Panc1 (cell line): ENCODE measurements around the gene E4F1. TPM values are rescaled to one million over a fixed set of nuclear protein-coding genes. Genes with fewer than 3 reads are reported as not detected.
"Not testable (repeated sequence)": the region's sequence is repeated elsewhere in the genome, so short reads cannot be mapped to it uniquely, and the experiment has no call there.

Experiments
- ATAC-seq: fragments of 200-7000 bp; cut with Tn5 transposase; 2 replicates; pipeline ENCODE4 v1.9.1; 2020; ENCODE audit warnings: mild to moderate bottlenecking, moderate library complexity
- BruUV-seq: library from RNA; stranded (reverse); fragments of 400-500 nt; replicated peaks from 2 replicates; lab custom pipeline; 2021; lab: Mats Ljungman, UMichigan
- CTCF ChIA-PET: fragments of 300-600 bp; sonication (Branson Sonifier 250); formaldehyde crosslinking; loops from one replicate; lab custom pipeline; 2022; ENCODE audit warnings: antibody characterized with exemption; lab: Charles Lee
- POLR2A ChIA-PET: fragments of 300-600 bp; sonication (Branson Sonifier 250); formaldehyde crosslinking; loops from one replicate; lab custom pipeline; 2022; ENCODE audit warnings: antibody characterized with exemption; lab: Charles Lee
- DNase-seq: peaks from one replicate; pipeline ENCODE4 v3.0.0-alpha.2; 2010; ENCODE audit warnings: low read depth, low spot score
- H3K27ac ChIP-seq: 2 replicates; pipeline ENCODE4 v1.5.1; 2011; ENCODE audit warnings: mild to moderate bottlenecking, low read length, inconsistent platforms
- H3K27me3 ChIP-seq: fragments of 200-500 bp; sonication (Bioruptor generic); 2 replicates; pipeline ENCODE4 v1.6.0; 2014; ENCODE audit warnings: low read length, inconsistent platforms; ENCODE audit not compliant: control insufficient read depth, insufficient read depth
- H3K36me3 ChIP-seq: fragments of 200-500 bp; sonication (Bioruptor generic); 2 replicates; pipeline ENCODE4 v1.5.1; 2014; ENCODE audit warnings: inconsistent platforms, mild to moderate bottlenecking, low read length, moderate library complexity; ENCODE audit not compliant: control insufficient read depth, insufficient read depth
- H3K4me1 ChIP-seq: 2 replicates; pipeline ENCODE4 v1.5.1; 2011; ENCODE audit warnings: inconsistent platforms, mild to moderate bottlenecking, low read length, moderate library complexity; ENCODE audit not compliant: control insufficient read depth, insufficient read depth
- H3K4me3 ChIP-seq, 2 experiments: 2 replicates each; pipeline ENCODE4 v1.5.1; 2011 to 2012; ENCODE audit warnings: low read depth in 2 of 2, low read length in 2 of 2, mild to moderate bottlenecking in 2 of 2, inconsistent platforms in 1 of 2, moderate library complexity in 1 of 2
- H3K9me3 ChIP-seq: fragments of 200-500 bp; sonication (Bioruptor generic); 2 replicates; pipeline ENCODE4 v1.5.1; 2014; ENCODE audit warnings: low read depth, mild to moderate bottlenecking, inconsistent platforms, low read length, moderate library complexity; ENCODE audit not compliant: control insufficient read depth, insufficient read depth
- CTCF ChIP-seq: fragments of 450-650 bp; IDR thresholded peaks from 2 replicates; pipeline ENCODE4 v1.5.1; 2017; ENCODE audit warnings: mild to moderate bottlenecking
- POLR2AphosphoS5 ChIP-seq: IDR thresholded peaks from 2 replicates; pipeline ENCODE4 v1.6.1; 2012; ENCODE audit warnings: mild to moderate bottlenecking, low read depth, low read length, moderate library complexity
- REST ChIP-seq, 2 experiments: IDR thresholded peaks; 2 replicates each; pipeline ENCODE4 v1.6.1; 2011 to 2012; ENCODE audit warnings: low read depth in 2 of 2, control low read depth in 1 of 2, low read length in 1 of 2, mild to moderate bottlenecking in 1 of 2, moderate library complexity in 1 of 2; ENCODE audit not compliant: insufficient read depth in 1 of 2
- SIN3A ChIP-seq: IDR thresholded peaks from 2 replicates; pipeline ENCODE4 v1.6.1; 2012; ENCODE audit warnings: low read depth, mild to moderate bottlenecking, low read length, moderate library complexity, borderline replicate concordance; ENCODE audit not compliant: insufficient read depth
- in situ Hi-C: cut with HindIII; loops from 2 replicates; pipeline ENCODE4 v1.10.0; 2016; ENCODE audit warnings: low sequenced_read_pairs, low pct_unique_long_range_greater_than_20kb
- intact Hi-C: fragments of 100-400 bp; cut with micrococcal nuclease; formaldehyde crosslinking; loops from one replicate; pipeline ENCODE4 v1.10.0; 2022; ENCODE audit not compliant: unreplicated experiment
- total RNA-seq: library from RNA; stranded (reverse); gene quantifications from one replicate; pipeline ENCODE4 v1.2.1, GENCODE V29; 2021; ENCODE audit not compliant: unreplicated experiment

E4F1 gene
- total RNA-seq, 1 experiment from 2014 or later, result 50.8 TPM

- ChIA-PET POLR2A (no interaction called here), CTCF (no interaction called here)
- ATAC-seq (no peak), DNase-seq (no peak)
- no peak overlapping the region for H3K4me3 ChIP-seq
- in situ Hi-C loops (no loop called here), intact Hi-C loops (no loop called here)
- no peaks in the 10 kb centered on the region for H3K9me3 ChIP-seq
- H3K36me3 ChIP-seq, result peaks cover 43% of the 10 kb centered on the region
- H3K27ac ChIP-seq, result no peak overlapping the region
- no peaks in the 10 kb centered on the region for H3K27me3 ChIP-seq
- no TSS peak for BruUV-seq
- TF ChIP-seq POLR2AphosphoS5 (no peak), SIN3A (no peak), REST (IDR thresholded peaks at IDR 0.05; ENCODE audit: insufficient read depth in 1 of 2, low read depth in 2 of 2, low read length in 1 of 2) (no peak), CTCF (no peak)
- H3K4me1 ChIP-seq, result peaks cover 7% of the 10 kb centered on the region
Observed at GRCh38 chr16:2260250-2260649, 36.9 kb downstream of the E4F1 start.

- BruUV-seq, ATAC-seq, H3K27me3 ChIP-seq, in situ Hi-C loops, intact Hi-C loops, DNase-seq, H3K27ac ChIP-seq, H3K4me3 ChIP-seq, H3K9me3 ChIP-seq: not testable (repeated sequence)
- Histone ChIP-seq H3K36me3 (peaks cover 31% of the 10 kb centered on the region), H3K4me1 (peaks cover 14% of the 10 kb centered on the region)
- CTCF ChIA-PET, result interaction anchor here (0.6 kb wide), 1 partner anchor 9 kb away, joined by 3 read pairs; no protein-coding TSS in a partner anchor
- POLR2A ChIA-PET, result interaction anchor here (0.6 to 0.7 kb wide), 2 partner anchors 11 to 166 kb away, joined by 5 to 9 read pairs; partner anchors contain the start of gene CCNF
Observed at GRCh38 chr16:2263026-2263425, 39.6 kb downstream of the E4F1 start.

GRCh38 chr16:2266887-2267286 is 43.5 kb downstream of the E4F1 start:
- CTCF ChIA-PET, in situ Hi-C loops, ATAC-seq, intact Hi-C loops, BruUV-seq, H3K27me3 ChIP-seq, DNase-seq, H3K9me3 ChIP-seq, POLR2A ChIA-PET: not testable (repeated sequence)
- H3K4me1 ChIP-seq, result peaks cover 21% of the 10 kb centered on the region
- H3K4me3 ChIP-seq, result peak overlapping the region; percentile 61 to 71
- H3K27ac ChIP-seq, result peak overlapping the region; percentile 94
- H3K36me3 ChIP-seq, result peaks cover 17% of the 10 kb centered on the region
